Type B pancreatic cell (in vitro differentiated cells): ENCODE measurements around the gene BLOC1S3. TPM values are rescaled to one million over a fixed set of nuclear protein-coding genes. Genes with fewer than 3 reads are reported as not detected.
A peak's percentile ranks its signal among the peaks of the same experiment; 100 is the strongest.

Experiments
- DNase-seq: peaks from one replicate; pipeline ENCODE4 v3.0.0; 2021; ENCODE audit warnings: mixed read lengths; ENCODE audit not compliant: unreplicated experiment; ENCODE audit errors: extremely low spot score
- H3K27ac Mint-ChIP-seq: 2 replicates; pipeline ENCODE4 v1.8.0; 2021; ENCODE audit warnings: mild to moderate bottlenecking, mixed read lengths
- H3K27me3 Mint-ChIP-seq: 2 replicates; pipeline ENCODE4 v1.8.0; 2021; ENCODE audit warnings: mixed read lengths
- H3K36me3 Mint-ChIP-seq: 2 replicates; pipeline ENCODE4 v1.8.0; 2021; ENCODE audit warnings: mixed read lengths
- H3K4me1 Mint-ChIP-seq: one replicate; pipeline ENCODE4 v1.8.0; 2021; ENCODE audit warnings: mixed read lengths; ENCODE audit not compliant: unreplicated experiment
- H3K4me3 Mint-ChIP-seq: 2 replicates; pipeline ENCODE4 v1.8.0; 2021; ENCODE audit warnings: mild to moderate bottlenecking, mixed read lengths
- H3K9me3 Mint-ChIP-seq: 2 replicates; pipeline ENCODE4 v1.8.0; 2021; ENCODE audit warnings: mixed read lengths
- total RNA-seq: library from RNA; stranded (reverse); gene quantifications from 2 replicates; pipeline ENCODE4 v1.2.1, GENCODE V29; 2021; ENCODE audit warnings: low replicate concordance
- TF ChIP-seq, protein P1 (sequence below): fragments of 200-600 bp; sonication (generic); conservative IDR thresholded peaks from 2 replicates; pipeline ENCODE4 v1.5.0; 2021; ENCODE audit warnings: antibody characterized with exemption, mild to moderate bottlenecking

BLOC1S3 gene
- total RNA-seq, 1 donor from 2014 or later, result 10.2 TPM

DNA sequence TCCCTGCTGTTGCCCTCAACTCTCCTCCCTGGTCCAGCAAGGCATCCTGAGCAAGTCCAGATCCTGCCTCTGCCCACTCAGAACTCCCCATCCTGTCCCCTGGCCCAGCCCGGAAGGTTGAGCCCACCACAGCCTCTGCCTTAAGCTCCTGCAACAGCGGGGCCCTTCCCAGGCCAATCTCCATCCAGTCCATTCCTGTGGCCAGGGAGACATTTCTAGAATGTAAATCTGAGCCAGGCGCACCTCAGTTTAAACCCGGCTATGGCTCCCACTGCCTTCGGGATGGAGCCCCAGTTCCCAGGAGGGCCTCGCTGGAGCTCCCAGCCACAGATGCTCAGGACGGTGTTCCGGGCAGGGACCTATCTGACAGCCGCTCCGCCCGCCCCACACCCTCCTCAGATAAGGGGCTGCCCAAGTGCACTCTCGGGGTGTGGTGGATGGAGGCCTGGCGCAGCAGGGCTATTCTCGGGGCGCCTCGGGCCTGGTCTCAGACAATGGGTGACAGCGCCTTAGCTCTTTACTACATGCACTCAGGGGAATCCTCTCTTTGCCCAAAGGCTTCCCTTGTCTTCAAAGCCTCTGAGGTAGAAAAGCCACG, 5.9 kb upstream of the BLOC1S3 start:
- no peak for DNase-seq

DNA sequence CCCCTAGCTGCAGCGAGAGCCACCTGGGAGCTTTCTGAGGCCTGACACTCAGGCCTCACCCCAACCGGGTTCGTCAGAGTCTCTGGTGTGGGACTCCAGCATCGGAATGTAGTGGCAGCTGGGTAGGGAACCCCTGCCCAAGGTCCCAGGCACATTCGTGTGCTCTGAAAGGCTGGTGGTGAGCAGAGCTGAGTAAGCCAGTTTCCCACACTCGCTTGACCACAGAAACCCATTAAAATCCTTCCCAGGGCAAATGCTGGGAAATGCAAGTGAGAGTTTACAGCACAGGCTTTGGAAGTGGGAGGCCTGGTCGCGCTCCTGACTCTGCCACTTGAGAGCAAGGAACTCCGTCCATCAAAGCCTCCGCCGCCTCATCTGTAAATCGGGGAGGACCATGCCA, 4.8 kb upstream of the BLOC1S3 start:
- TF ChIP-seq, protein P1, sequence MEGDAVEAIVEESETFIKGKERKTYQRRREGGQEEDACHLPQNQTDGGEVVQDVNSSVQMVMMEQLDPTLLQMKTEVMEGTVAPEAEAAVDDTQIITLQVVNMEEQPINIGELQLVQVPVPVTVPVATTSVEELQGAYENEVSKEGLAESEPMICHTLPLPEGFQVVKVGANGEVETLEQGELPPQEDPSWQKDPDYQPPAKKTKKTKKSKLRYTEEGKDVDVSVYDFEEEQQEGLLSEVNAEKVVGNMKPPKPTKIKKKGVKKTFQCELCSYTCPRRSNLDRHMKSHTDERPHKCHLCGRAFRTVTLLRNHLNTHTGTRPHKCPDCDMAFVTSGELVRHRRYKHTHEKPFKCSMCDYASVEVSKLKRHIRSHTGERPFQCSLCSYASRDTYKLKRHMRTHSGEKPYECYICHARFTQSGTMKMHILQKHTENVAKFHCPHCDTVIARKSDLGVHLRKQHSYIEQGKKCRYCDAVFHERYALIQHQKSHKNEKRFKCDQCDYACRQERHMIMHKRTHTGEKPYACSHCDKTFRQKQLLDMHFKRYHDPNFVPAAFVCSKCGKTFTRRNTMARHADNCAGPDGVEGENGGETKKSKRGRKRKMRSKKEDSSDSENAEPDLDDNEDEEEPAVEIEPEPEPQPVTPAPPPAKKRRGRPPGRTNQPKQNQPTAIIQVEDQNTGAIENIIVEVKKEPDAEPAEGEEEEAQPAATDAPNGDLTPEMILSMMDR, result no peak
- Mint-ChIP-seq H3K4me3 (no peak overlapping the region), H3K4me1 (peaks cover 13% of the 10 kb centered on the region), H3K27ac (peak overlapping the region; percentile 23), H3K36me3 (no peaks in the 10 kb centered on the region), H3K27me3 (no peaks in the 10 kb centered on the region), H3K9me3 (no peaks in the 10 kb centered on the region)
- no peak for DNase-seq

More for the DNA sequence above, 5.9 kb upstream of the BLOC1S3 start:
- Mint-ChIP-seq H3K27me3 (no peaks in the 10 kb centered on the region), H3K9me3 (no peaks in the 10 kb centered on the region), H3K4me1 (peaks cover 9% of the 10 kb centered on the region), H3K27ac (no peak overlapping the region), H3K36me3 (no peaks in the 10 kb centered on the region), H3K4me3 (no peak overlapping the region)
- TF ChIP-seq, protein P1, result no peak

DNA sequence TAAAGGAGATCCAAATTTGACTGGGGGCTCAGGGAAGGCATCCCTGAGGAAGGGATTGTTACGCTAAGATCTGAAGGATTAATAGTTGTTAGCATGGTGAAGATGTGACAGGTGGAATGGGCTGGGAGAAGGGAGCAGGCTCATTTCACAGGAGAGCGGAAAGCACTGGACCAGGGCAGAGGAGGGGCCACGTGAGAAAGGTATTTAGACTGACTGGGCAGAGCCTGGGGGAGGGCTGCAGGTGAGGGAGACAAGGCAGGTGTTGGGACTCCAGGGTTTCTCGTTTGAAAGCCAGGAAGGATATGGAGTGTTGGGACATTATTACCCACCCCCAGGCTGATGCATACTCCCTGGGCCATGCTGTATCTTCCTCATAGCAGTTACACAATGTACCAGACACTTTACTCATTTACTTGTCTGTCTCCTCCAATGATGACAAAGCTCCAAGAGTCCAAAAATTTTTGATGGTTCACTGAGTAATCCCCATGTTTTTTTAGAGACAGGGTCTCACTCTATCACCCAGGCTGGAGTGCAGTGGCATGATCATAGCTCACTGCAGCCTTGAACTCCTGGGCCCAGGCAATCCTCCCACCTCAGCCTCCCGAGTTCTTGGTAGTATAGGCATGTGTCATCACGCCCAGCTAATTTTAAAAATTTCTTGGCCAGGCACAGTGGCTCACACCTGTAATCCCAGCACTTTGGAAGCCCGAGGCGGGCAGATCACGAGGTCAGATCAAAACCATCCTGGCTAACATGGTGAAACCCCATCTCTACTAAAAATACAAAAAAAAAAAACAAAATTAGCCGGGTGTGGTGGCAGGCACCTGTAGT, 2.9 kb upstream of the BLOC1S3 start:
- Mint-ChIP-seq H3K9me3 (no peaks in the 10 kb centered on the region), H3K4me1 (peaks cover 13% of the 10 kb centered on the region), H3K4me3 (peak overlapping the region; percentile 65), H3K27me3 (no peaks in the 10 kb centered on the region), H3K36me3 (no peaks in the 10 kb centered on the region), H3K27ac (peak overlapping the region; percentile 32)
- DNase-seq, result no peak
- TF ChIP-seq, protein P1, result no peak

DNA sequence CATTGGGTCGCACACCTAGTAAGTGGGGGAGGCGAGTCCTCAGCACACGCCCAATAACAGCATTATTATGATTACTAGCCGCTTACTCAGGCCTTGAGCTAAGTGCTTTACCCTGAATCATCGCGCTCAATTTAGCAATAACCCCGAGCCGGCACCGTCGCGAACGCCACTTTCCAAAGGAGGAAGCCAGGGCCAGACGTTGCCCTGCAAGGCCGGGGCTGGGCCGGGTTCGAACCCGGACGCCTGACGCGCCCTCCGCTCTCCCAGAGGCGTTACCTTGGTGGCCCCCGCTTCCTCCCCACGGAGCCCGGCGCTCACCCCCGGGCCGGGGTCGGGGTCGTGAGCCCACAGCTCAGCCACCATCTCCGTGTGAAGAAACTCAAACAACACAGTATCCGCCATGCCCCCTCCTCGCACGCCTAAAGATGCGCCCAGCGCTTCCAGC, 745 bp upstream of the BLOC1S3 start, which contains the start of gene TRAPPC6A:
Gene TRAPPC6A, minus strand, starts transcription at position 421 of the 445 bp plus-strand sequence. Its CDS starts 19 bp downstream, at position 402.
- Mint-ChIP-seq H3K4me3 (peak within 1 kb of the TSS; percentile 97), H3K27me3 (no peaks in the 10 kb centered on the region), H3K36me3 (no peaks in the 10 kb centered on the region), H3K27ac (peak within 1 kb of the TSS; percentile 96), H3K4me1 (peaks cover 17% of the 10 kb centered on the region), H3K9me3 (no peaks in the 10 kb centered on the region)
- TF ChIP-seq, protein P1, result no peak
- DNase-seq, result no peak

DNA sequence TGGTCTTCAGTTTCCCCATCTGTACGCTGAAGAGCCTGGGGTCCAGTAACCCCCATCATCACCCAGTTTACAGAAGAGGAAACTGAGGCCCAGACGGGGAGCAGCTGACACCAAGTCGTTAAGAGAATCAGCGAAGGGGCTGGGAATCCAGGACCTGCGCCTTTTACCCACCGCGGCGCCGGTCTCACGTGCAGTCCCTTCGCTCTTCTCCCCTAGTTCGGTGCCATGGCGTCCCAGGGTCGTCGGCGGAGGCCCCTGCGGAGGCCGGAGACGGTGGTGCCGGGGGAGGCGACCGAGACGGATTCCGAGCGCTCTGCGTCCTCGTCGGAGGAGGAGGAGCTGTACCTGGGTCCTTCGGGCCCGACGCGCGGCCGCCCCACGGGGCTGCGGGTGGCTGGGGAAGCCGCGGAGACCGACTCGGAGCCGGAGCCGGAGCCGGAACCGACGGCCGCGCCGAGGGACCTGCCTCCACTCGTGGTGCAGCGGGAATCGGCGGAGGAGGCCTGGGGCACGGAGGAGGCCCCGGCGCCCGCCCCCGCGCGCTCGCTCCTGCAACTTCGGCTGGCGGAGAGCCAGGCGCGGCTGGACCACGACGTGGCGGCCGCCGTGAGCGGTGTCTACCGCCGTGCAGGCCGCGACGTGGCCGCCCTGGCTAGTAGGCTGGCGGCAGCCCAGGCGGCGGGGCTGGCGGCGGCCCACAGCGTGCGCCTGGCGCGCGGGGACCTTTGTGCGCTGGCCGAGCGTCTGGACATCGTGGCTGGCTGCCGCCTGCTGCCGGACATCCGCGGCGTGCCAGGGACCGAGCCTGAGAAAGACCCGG, 698 bp downstream of the BLOC1S3 start:
- H3K4me3 Mint-ChIP-seq, result peak overlapping the region; percentile 97
- no peaks in the 10 kb centered on the region for H3K27me3 Mint-ChIP-seq
- H3K9me3 Mint-ChIP-seq, result no peaks in the 10 kb centered on the region
- DNase-seq, result no peak
- TF ChIP-seq, protein P1, result no peak
- peak overlapping the region; percentile 96 for H3K27ac Mint-ChIP-seq
- H3K36me3 Mint-ChIP-seq, result no peaks in the 10 kb centered on the region
- H3K4me1 Mint-ChIP-seq, result peaks cover 17% of the 10 kb centered on the region
